EH (cell line): ENCODE results near the gene TSTD1.
A peak's percentile ranks its signal among the peaks of the same experiment; 100 is the strongest.

Source experiments
- DNase-seq: peaks from one replicate; pipeline ENCODE4 v3.0.0-alpha.2; 2015; ENCODE audit warnings: low read depth

TSTD1 gene

DNA sequence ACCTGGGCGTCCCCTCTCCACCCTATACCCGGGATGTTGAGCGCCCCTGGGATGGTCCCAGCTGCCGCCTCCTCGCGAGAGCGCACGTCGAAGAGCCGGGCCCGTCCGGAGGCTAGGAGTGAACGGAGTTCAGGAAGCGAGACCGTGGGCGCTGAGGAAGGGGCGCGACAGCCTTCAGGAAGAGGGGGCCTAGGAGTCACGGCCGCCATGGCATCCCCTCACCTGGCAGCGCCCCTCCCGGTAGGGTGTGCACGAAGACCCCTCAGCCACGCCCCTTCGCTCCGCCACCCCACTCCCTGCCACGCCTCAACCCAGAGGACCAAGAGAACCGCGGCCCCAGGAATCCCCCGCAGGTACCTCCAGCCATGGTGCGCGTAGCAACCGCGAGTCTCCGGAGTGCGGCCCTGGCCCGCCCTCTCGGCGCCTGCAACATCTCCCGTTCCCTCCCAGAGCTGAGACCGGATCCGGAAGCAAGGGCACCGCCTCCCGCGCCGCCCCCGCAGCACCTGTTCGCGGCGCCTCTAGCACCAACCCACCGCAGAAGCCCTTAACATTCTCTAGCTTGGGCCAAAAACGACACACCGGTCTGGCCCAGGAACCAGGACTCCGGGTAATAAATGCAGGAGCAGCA is at the start of gene TSTD1:
Gene TSTD1, minus strand, starts transcription at position 442 of the 631 bp plus-strand sequence. Its CDS starts 75 bp downstream, at position 367.
- no peak for DNase-seq

- DNase-seq, result no peak
Measured at GRCh38 chr1:161086457-161086856, 47.7 kb upstream of the TSTD1 start.

- DNase-seq, result peak; percentile 37
Measured at GRCh38 chr1:161085165-161085564, 46.4 kb upstream of the TSTD1 start.

DNA sequence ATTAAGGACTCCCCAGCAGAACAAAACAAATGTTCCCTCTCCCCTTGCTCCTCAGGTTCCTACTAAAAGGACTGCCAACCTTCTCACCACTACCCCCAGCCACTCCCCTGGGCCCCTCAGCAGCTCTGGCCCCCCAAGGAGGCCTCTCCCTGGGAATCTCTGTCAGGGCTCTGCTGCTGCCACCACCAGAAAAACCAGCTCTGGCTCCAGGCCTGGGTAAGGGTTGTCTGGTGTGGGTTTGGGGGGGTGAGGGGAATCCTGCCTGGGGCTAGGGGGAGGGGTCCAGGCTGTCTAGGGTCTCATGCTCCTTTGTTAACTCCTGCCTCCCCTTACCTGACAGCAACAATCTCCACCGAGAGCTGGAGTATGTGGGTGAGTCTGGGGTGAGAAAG is 45.8 kb upstream of the TSTD1 start:
- DNase-seq, result no peak

DNA sequence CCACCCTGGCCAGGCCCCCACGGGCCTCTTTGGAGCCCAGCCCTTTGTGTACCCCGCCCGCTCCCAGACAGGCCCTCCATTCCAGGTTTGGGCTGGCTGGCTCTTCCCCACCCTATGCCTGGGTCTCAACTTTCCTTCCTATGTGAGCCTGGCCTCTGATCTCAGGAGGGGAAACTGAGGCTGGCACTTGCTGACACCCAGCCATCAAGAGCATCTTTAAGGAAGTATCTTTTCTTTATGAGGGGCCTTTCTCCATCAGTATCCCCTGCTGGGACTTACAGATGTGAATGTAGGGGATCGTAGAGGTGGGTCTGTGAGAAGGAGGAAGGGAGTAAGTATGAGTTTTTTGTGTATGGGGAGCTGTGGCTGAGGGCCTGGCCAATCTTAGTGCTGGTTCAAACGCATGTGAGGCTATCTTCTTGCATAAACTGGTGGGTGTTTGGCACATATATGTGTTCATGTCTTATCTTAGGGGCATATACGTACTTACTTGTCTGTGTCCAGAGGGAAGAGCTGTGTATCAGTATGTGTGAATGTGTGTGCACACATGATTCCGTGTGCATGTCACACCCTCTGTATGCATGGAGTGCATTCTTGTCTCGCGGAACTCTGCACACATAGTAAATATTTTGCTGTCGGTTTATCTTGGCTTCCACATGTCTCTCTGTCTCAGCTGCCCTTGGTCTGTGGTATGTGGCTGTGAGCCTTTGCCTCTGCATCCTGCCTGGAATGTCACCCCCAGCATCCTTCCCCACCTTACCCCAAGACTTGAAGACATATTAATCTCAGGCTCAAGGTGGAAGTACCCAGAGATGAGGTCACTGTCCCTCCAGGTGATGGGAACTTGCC is 45.2 kb upstream of the TSTD1 start:
- DNase-seq, result peak; percentile 40

DNA sequence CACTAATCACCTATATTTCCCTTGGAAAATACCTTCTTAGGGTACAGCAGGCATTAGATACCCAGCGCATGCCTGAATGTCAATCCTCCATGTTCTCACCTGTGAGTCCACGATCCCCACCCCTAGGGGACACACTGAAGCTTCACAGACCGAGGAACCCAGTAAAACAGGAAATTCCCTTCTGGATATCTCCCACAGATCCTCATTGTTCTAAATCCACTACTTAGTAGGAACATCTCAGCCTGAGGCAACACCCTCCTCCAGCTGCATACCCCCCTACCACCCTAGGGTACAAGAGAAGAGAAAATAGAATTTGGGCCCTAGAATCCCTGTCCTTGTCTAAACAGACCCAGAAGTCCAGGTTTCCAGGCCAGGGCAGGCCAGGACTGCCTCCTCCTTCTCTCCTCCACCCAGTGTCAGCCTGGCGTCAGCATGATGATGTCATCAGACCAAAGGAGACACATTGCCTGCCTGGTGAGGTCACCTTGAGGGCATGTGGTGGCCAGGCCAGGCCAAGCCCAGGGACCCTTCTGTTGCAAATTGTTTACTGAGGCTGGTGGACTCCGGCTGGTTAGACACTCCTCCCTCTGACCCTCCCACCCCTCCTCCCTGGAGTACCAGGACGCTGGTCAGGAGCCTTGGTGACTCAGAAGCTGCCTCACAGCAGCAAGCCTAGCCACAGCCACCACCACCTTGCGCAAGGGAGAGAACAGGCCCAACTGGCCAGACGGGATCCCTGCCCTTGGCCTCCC is 44.4 kb upstream of the TSTD1 start:
- peak; percentile 91 for DNase-seq

DNA sequence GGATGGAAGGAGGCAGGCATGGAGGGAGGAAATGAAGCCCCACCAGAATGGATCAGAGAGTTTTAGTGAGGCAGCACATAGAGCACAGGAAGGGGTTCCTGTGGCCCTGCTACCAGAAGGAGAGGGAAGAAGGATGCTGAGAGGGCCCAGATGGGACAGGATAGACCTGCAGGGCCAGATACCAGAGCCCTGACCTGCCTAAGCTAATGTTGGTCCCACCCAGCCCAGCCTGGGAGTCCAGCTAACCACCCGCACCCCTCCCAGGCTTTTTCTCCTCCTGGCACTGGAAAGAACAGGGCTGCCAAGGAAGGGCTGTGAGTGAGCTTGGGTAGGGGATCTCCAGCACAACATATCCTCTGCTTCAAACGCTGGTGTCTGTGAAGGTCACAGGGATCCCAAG is 43.7 kb upstream of the TSTD1 start:
- no peak for DNase-seq

DNA sequence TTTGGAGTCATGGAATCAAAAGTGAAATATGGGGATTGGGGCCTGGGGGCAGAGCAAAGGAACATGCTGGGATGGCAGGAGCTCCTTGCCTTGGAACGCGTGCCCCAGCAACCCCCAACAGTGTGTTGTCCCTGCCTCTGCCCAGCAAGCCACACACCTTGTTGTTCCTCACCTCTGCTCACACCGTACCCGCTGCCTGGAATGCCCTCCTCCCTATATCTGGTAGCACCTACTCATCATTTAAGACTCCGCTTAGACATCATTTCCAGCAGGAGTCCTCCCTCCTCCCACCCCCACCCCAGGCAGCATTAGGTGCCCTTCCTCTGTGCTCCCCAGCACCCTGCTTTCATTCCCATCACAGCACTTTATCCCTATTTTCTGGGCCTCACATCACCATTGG is 42.8 kb upstream of the TSTD1 start:
- DNase-seq, result no peak

DNA sequence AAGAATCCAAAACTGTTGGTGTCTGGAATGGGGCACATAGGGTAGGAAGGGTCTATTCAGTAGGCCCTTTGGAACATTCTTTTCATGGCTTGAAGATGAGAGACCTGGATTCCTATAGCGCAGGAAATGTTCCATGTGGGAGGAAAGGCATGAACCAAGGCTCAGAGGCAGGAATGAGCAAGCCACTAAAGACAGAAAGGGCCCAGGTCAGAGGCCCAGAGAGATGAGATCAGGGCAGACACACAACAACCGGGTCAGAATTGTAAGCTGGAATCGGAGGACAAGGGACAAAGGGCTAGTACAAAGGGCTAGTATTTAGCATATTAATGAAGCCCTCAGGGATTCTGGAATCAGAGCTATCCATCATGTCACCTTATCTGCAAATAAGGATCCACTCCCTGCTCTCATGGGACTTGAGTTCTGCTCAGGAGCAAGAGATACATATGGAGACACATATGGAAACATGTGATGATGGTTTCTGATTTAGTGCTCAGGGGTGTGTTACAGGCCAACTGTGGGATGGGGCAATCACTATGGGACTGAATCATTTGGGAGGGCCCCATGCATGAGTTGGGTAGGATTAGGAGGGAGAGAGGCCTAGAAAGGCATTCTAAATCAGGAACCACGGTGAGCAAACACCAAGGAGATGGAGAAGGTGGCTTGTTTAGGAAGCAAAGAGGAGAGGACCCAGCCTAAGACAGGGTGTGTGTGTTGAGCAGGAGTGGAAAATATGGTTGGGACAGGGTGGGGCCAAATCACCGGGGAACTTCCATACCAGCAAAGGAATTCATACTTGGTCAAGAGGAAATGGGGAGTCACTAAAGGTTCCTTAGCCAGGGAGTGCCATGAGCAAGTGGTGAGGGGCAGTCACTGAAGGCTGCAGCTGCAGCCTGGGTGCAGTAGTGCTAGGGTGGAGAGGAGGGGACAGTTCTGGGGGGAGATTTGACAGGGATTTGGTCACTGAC is 42.0 kb upstream of the TSTD1 start:
- peak; percentile 58 for DNase-seq

GRCh38 chr1:161079436-161080110 is 40.8 kb upstream of the TSTD1 start:
- no peak for DNase-seq

DNA sequence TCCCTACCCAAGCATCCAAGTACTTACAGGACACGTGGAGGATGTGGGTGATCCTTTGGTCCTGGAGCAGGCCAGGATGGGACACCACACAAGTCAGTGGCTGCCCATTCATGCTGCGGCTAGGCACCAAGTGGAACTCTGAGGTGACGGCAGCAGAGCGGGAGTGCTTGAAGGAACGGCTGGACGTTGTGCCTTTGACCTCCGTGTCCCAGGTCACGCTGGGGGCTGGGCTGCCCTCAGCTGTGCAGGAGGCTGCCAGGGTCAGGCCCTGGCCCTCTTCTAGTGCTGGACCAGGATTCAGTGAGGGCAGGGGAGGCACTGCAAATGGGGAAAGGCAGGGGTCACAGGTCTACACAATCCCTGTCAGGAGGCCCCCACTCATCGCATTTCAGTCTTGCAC is 38.7 kb upstream of the TSTD1 start:
- DNase-seq, result no peak

GRCh38 chr1:161076410-161076809 is 37.6 kb upstream of the TSTD1 start:
- no peak for DNase-seq

GRCh38 chr1:161074676-161075368 is 36.1 kb upstream of the TSTD1 start:
- DNase-seq, result no peak

DNA sequence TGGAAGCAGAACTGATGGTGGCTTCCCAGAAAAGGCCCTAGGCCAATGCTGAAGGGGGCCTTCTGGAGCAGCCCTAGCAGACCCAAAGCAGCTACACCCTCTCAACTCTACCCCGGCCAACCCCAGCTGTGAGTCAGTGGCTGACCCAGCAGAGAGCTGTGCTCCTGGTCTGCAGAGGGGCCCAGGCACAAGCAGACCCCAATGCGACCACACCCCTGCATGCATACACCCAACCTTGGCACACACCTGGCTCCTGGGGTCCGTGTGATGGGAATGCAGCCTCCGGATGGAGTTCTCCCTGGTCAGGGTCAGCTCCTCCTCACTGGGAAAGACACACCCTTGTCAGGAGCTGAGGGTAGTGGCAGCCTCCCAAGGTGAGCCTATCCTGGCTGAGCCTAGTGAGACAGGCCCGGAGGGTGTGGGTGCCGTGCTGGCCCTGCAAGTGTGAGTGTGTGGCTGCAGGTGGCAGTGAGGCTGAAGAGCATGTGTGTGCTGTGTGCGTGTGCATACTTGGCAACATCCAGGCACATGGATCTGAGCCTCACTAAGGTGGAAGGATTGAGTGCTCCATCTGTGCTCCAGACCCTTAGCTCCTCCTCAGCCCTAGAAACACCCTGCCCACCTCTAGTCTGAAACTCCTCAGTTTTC is 34.8 kb upstream of the TSTD1 start:
- no peak for DNase-seq

DNA sequence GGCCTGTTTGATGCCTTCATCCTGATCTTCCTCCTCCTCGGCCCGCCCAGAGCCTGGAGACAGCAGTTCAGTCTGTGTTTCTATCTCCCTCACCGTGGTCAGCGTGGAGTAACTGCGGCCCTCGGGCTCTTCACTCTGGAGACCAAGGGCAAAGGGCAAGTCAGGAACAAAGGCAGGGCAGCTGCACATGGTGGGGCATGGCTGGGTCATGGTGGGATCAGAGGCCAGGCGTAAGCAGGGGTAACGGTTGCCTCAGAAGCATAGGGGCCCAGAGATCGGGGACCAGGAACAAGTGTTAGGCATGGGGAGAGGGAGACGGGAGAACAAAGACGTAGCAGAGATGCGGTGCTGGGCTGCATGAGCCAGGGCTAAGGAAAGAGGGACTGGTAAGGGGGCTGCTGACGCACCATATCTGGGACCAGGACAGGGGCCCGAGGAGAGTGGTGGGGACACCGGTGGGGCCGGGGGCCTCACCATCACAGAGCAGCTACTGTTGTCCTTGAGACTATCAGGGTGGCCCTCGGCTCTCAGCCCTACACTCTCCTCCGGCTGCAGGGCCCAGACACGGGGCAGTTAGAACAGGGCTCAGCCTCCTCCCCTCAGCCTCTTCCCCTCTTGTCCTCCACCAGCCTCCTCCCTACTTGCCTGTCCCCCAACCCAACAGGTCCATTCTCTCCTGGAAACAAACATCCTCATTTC is 34.1 kb upstream of the TSTD1 start:
- DNase-seq, result no peak

DNA sequence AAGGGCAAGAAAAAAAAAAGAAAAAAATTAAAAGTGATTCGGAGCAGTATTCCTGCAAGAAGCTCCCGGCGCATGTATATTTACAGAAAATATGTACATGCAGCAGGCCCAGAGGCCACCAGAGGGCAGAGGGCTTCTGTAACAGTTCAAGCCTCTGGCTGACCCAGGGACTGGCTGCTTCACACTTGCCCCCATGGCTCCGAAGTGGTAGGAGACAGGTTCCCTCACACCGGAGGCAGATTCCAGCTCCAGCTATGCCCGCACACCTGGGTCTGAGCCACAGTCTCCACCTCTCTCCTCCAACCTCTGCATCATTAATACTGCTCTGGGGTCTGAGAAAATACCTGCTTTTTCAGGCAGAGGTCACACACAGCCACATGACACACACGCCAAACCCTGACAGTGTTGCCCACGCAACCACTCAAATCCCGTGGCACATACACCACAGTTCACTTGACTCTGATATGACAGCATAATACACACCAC is 33.2 kb upstream of the TSTD1 start:
- peak; percentile 52 for DNase-seq

DNA sequence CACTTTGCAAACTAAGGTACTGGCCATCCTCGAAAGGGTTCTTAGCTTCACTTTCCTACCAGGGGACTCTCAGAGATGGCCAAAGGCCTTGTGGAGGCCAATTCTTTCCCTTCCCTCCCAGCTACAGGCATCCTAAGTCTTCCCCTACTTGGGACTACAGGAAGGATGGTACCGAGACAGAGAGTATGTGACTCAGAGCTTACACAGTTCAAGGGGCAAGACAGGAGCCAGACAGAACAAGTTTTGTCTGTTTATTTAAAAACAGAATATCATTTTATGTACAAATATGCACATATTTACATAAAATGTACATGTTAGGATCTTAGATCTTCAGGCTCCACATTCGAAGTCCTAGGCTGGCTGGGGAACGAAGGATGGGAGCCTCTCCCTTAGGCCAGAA is 32.0 kb upstream of the TSTD1 start:
- DNase-seq, result no peak

DNA sequence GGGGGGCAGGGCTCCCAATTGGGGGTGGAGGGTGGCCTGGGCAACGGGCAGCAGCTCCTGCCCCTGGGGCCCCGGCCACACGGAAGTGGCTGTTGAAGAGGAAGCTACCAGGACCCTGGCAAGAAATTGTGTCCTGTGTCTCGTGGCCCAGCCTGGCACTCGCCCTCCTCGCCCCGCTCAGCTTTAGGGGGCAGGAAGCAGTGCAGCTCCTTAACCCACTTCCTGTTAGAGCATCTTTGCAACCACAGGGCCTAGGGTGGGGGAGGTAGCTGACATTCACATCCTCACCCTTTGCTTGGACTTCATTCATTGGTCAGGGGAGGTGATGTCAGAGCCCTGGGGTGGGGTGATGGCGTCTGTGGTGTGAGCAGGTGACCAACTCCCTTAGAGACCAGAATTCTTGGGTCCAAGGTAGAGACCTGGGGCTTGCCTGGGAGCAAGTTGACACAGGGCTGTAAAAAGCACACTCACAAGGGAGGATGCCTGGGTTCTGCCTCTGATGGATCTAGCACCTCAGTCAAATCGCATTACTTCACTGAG is 31.0 kb upstream of the TSTD1 start, which contains the start of gene ARHGAP30:
Gene ARHGAP30, minus strand, starts transcription at position 161 of the 540 bp plus-strand sequence. CDS start 267 bp downstream, outside the sequence.
- no peak for DNase-seq

DNA sequence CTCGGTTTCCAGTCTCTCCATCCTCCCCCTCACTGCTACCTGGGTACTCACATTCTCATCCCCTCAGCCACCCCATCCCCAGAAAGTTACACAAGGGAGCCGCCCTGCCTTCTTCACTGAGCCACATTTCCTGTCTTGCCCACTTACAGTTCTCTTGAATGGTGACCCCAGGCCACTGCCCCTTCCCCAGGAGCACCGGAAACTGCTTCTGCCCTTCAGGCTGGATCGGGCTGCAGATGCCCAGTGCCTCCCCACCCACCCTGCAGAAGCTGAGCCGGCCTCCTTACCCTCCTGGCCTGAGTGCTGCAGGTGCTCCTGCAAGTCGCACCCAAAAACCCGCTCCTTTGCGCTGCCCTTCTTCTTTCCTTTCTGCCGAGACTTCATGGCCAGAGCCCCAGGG is 30.5 kb upstream of the TSTD1 start:
- no peak for DNase-seq
